ENCODE results near the gene SEC63. TPM values are rescaled to one million over a fixed set of nuclear protein-coding genes. Genes with fewer than 3 reads are reported as not detected.
A peak's percentile ranks its signal among the peaks of the same experiment; 100 is the strongest.
"Not testable (repeated sequence)": the region's sequence is repeated elsewhere in the genome, so short reads cannot be mapped to it uniquely, and the experiment has no call there.

Gene SEC63
- polyA plus RNA-seq, 3 donors, result 110 to 123 (median 118) TPM

DNA sequence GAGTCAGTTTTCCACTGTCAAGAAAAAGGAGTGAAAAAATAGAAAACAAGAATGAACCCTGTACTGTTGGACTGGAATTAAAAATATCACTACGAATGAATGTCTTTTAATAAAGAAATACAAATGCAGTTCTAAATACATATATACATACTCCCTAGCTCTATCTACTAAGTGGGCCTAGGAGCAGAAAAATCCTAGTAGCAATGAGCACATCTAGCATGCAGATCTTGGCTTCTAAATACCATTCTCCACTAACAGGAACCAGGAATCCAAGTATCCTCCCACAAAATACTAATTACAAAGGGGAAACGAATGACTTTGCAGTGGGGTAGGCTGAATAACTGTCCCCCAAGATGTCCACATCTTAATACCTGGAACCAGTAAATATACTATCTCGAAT lies 25.4 kb downstream of the SEC63 start:
- no peak for DNase-seq (ENCODE audit: low read depth in 3 of 3, low spot score in 2 of 3)

- no peak for DNase-seq (ENCODE audit: low read depth in 3 of 3, low spot score in 2 of 3)
These were observed 26.1 kb downstream of the SEC63 start for GRCh38 chr6:107931894-107932293.

DNA sequence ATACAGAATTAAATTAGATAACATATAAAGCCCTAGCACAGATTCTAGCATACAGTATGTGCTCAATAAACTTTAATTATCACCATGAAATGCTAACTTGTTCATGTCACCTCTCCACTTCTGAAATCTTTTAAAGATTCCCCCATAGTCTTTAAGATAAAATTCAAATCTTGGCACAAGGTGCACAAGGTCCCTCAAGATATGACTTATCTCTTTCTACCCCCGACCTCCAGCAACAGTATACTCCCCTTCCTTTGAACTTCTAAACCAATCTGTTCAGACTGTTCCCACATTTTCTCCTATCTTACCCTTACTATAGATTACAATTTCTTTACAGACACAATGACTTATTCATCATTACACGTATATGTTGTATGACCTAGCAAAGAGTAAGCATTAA lies 29.0 kb downstream of the SEC63 start:
- no peak for DNase-seq (ENCODE audit: low read depth in 3 of 3, low spot score in 2 of 3)

GRCh38 chr6:107926697-107927544 lies 31.1 kb downstream of the SEC63 start:
- not testable (repeated sequence) for DNase-seq (ENCODE audit: low read depth in 3 of 3, low spot score in 2 of 3)

DNA sequence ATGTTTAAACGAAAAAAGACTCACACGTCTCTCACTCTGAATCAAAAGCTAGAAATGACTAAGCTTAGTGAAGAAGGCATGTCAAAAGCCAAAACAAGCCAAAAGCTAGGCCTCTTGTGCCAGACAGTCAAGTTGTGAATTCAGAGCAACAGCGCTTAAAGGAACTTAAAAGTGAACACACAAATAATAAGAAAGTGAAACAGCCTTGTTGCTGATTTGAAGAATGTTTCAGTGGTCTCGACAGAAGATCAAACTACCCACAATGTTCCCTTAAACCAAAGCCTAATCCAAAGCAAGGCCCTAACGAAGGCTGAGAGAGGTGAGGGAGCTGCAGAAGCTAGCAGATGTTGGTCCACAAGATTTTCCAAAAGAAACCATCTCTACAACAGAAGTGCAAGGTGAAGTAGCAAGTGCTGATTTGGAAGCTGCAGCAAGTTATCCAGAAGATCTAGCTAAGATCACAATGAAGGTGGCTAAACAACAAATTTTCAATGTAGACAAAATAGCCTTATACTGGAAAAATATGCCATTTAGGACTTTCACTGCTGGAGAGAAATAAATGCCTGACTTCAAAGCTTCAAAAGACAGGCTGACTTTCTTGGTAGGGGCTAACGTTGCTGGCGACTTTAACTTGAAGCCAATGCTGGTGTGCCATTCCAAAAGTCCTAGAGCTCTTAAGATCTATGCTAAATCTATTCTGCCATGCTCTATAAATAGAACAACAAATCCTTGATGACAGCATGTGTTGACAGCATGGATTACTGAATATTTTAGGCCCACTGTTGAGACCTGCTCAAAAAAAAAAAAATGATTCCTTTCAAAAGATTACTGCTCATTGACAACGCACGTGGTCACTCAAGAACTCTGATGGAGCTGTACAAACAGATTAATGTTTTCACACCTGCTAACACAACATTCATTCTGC lies 40.3 kb downstream of the SEC63 start:
- no peak for DNase-seq (ENCODE audit: low read depth in 3 of 3, low spot score in 2 of 3)

DNA sequence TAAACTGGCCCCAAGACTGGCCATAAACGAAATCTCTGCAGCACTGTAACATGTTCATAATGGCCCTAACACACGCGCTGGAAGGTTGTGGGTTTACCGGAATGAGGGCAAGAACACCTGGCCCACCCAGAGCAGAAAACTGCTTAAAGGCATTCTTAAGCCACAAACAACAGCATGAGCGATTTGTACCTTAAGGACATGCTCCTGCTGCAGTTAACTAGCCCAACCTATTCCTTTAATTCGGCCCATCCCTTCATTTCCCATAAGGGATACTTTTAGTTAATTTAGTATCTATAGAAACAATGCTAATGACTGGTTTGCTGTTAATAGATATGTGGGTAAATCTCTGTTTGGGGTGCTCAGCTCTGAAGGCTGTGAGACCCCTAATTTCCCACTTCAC lies 41.0 kb downstream of the SEC63 start:
- DNase-seq (ENCODE audit: low read depth in 3 of 3, low spot score in 2 of 3), result not testable (repeated sequence)

- no peak for DNase-seq (ENCODE audit: low read depth in 3 of 3, low spot score in 2 of 3)
These were observed 46.3 kb downstream of the SEC63 start for GRCh38 chr6:107911692-107912091.

GRCh38 chr6:107894809-107895396 lies 63.1 kb downstream of the SEC63 start:
- DNase-seq (ENCODE audit: low read depth in 3 of 3, low spot score in 2 of 3), result no peak

GRCh38 chr6:107890431-107890830 lies 67.6 kb downstream of the SEC63 start:
- not testable (repeated sequence) for DNase-seq (ENCODE audit: low read depth in 3 of 3, low spot score in 2 of 3)

GRCh38 chr6:107885950-107886349 lies 72.1 kb downstream of the SEC63 start:
- not testable (repeated sequence) for DNase-seq (ENCODE audit: low read depth in 3 of 3, low spot score in 2 of 3)

DNA sequence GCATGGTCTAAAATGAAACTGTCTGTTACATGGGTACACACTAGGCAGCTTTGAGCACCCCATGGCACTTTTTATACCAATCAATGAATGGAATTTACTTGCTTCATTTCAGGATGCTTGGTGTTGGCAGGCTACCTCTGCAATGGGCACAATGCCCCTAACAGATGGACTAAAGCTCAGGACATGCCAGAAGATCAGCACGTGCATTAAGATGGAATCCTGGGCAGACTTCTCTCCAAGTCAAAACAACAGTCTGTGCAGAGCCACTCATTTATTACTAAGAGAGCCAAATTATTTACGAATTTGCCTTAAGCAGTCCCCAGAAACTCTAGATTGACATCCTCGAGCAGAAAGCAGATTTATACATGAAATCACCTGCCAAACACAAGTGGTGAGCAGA lies 78.1 kb downstream of the SEC63 start:
- no peak for DNase-seq (ENCODE audit: low read depth in 3 of 3, low spot score in 2 of 3)

- no peak for DNase-seq (ENCODE audit: low read depth in 3 of 3, low spot score in 2 of 3)
These were observed 80.0 kb downstream of the SEC63 start for GRCh38 chr6:107877968-107878367.

DNA sequence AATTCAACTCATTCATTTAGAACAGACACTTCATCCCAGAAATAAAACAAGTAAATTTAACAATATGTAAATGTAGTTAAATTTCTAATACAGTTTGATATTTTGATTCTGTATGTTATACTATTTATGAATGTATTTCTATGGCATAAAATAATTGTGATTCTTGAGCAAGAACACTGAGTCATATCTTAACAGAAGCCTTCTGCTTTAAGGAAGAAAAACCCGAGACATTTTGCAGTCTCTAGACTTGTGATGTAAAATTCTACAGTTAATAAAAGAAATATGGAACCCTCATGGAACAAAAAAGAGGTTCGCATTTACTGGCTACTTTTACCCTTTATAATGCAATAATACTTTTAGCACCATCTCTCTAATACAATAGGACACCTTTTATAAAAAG lies 86.0 kb downstream of the SEC63 start:
- no peak for DNase-seq (ENCODE audit: low read depth in 3 of 3, low spot score in 2 of 3)

GRCh38 chr6:107871512-107871911 lies 86.5 kb downstream of the SEC63 start:
- not testable (repeated sequence) for DNase-seq (ENCODE audit: low read depth in 3 of 3, low spot score in 2 of 3)

DNA sequence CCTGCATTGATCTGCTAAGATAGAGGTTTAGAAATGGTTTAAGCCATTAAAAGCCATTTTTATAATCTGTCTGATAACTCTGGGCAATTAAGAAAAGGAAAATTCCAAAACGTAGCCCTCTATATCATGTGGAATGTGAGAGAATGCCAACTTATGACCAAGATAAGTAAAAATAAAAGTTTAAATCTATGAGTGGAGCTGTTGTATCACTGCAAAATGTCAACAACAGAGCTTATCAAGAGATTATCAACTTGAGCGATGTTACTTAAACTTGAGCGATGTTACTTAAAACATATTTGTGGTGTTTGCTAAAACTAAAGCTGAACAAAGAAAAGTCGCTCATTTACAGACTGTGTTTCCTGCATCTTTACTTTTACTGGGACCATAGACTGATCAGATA lies 87.0 kb downstream of the SEC63 start:
- no peak for DNase-seq (ENCODE audit: low read depth in 3 of 3, low spot score in 2 of 3)

DNA sequence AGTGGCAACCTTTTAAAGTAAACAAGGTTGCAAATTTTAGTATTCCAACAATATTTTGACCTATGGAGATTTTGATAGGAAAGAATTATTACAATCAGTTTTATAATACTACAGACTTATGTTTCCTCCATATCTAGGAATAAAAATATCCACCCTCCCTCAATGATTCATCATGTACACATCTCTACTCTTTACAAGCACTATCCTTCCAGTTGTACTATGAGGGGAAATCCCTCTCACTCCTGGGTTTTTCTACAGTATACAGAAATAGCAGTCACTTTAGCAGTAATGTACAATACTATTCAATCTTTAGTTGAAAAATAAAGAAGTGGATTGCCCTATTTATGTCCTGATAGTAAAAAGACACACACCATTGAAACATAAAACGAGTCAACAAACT lies 87.6 kb downstream of the SEC63 start:
- DNase-seq (ENCODE audit: low read depth in 3 of 3, low spot score in 2 of 3), result no peak

- no peak for DNase-seq (ENCODE audit: low read depth in 3 of 3, low spot score in 2 of 3)
These were observed 88.1 kb downstream of the SEC63 start for GRCh38 chr6:107869871-107870270.

DNA sequence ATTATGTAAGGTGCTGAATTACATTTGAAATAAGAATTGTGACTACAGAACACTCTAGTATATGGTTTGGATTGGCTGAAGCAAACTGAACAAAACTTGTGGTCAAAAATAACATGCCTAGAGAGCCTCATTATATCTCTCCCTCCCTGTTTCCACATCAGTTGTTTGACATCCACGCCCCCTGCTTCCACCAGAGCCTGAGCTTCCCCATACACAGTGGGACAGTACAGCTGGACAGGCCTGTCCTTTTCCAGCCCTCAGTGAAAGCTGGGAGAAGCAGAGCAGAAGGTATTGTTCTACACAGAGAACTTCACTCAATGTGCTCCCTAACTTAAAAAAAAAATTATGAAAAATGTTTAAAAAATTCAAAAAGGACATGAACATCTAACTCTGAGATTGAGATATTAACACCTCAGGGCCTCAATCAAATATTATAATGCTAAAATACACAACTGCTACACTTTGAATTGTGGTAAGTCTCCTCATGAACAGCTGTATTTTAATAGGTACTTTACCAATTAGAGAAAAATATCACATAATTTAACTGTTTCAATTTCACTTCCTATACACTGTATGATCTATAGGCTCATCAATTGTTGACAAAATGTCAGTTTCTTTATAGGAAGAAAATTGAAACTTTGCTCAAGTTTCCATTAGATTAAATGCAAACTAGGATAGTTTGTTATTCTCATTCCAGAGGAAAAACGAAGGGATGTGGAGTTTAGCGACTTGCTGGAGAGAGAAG lies 89.0 kb downstream of the SEC63 start:
- DNase-seq (ENCODE audit: low read depth in 3 of 3, low spot score in 2 of 3), result no peak

DNA sequence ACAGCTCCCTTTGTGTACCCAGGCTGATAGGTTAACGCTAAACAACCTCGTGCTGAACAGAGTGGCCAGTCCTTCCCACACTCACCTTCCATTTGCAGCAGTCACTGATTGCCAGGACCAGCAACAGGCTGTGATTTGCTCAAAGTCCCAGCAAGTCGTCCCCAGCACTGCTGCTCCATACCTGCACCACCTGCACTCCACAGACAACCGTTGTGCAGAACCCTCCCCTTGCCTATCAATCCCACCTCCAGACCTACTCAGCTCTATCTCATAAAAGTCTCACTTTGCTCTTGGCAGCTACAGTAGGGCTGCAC lies 90.7 kb downstream of the SEC63 start:
- no peak for DNase-seq (ENCODE audit: low read depth in 3 of 3, low spot score in 2 of 3)

- peak; percentile 31 to 56 (median 40) for DNase-seq (ENCODE audit: low read depth in 3 of 3, low spot score in 2 of 3)
These were observed 91.3 kb downstream of the SEC63 start for GRCh38 chr6:107866606-107867301.

Data from right renal cortex interstitium (tissue), 3 donors.